Measurements from ENCODE around the gene PPP6R2.
"Not testable (repeated sequence)": the region's sequence is repeated elsewhere in the genome, so short reads cannot be mapped to it uniquely, and the experiment has no call there.

The PPP6R2 gene

DNA sequence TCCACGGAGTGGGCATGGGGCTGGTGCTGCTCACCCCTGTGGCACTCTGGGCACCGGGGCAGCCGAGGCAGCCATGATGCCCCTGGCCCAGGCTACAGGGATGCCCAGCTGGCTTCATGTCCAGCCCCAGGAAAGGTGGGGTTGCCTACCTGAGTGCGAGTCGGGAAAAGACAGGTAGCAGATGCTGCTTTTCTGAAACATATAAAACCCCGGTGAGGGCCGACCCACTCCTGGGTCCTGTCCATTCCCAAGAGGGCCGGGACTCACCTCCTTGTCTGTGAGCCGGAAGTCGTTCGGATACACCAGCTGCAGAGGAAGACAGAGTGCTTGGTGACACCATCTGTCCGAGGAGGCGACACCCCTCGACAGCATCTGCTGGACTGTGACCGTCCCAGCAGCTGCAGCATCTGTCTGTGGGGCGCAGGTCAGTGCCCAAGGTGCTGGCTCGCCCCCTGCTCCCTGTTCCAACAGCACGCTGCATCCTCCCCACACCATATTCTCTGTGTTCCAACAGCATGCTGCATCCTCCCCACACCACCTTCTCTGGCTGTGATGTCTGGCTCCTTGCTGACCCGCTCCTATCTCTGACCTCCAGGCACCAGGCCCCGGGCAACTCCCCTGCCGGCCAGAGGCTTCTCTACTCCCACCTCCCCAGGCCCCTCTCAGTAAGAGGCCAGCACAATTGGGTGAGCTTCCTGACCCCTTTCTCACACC, 24.3 kb upstream of the PPP6R2 start:
- DNase-seq = no peak

- no peak for DNase-seq
Observed at GRCh38 chr22:50319503-50319951, 23.6 kb upstream of the PPP6R2 start.

DNA sequence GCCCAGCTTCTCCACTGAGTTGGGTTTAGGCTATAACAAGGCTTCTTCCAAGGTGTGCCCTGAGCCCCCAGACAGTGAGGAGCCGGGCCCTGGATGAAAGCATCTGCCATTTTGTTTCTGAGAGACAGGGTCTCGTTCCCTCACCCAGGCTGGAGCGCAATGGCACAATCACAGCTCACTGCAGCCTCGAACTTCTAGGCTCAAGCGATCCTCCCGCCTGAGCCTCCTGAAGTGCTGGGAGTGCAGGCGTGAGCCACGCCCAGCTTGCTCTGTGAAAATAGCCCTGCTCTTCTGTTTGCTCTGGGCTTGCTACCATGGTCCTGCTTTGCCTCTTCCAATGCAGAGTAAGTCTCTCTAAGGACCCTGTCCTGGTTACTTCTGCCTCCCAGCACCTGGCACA, 23.0 kb upstream of the PPP6R2 start:
- DNase-seq = no peak

DNA sequence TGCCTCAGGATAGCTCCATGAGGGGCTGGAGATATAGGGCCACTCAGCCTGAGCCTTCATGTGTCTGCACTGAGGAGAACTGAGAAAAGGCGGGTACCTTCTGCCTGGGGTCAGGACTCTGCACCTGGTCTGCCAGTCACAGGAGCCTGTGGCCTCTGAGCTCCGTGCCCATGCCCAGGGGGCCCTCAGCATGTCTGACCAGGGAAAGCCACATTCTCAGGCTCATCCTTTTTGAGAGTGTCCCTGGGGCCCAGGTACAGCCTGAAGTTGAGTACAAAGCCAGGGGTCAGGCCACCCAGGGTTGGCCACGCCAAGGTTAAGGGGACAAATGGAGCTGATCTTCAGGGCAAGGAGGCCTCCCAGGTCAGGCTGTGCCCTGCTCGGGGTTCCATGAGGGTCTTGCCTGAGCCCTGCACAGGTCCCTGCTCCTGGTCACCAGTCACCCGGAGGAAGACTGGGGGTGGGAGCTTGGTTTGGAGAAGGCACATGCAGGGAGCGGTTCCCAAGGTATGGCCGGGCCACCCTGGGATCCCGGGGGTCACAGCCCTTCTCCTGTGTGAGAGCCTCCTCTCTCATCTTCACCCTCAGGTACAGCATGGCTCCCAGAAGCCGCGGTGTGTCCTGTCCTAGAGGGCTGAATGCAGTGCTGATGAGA, 22.3 kb upstream of the PPP6R2 start:
- DNase-seq = no peak

GRCh38 chr22:50322382-50323104, 20.6 kb upstream of the PPP6R2 start:
- not testable (repeated sequence) for DNase-seq

DNA sequence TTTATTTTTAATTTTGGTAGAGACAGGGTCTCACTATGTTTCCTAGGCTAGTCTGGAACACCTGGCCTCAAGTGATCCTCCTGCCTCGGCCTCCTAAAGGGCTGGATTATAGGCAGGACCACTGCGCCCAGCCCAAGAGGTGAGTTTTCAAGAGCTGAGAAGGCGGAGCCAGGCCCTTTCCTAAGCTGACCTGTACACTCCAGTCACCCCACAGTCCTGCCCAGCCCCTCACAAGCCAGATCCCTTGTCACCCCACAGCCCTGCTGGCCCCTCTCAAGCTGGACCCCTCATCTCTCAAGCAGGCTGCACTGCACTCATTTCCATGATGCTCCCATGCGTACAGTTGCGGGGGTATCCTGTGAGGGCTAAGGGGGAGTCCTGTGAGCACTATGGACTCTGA, 19.2 kb upstream of the PPP6R2 start:
- no peak for DNase-seq

DNA sequence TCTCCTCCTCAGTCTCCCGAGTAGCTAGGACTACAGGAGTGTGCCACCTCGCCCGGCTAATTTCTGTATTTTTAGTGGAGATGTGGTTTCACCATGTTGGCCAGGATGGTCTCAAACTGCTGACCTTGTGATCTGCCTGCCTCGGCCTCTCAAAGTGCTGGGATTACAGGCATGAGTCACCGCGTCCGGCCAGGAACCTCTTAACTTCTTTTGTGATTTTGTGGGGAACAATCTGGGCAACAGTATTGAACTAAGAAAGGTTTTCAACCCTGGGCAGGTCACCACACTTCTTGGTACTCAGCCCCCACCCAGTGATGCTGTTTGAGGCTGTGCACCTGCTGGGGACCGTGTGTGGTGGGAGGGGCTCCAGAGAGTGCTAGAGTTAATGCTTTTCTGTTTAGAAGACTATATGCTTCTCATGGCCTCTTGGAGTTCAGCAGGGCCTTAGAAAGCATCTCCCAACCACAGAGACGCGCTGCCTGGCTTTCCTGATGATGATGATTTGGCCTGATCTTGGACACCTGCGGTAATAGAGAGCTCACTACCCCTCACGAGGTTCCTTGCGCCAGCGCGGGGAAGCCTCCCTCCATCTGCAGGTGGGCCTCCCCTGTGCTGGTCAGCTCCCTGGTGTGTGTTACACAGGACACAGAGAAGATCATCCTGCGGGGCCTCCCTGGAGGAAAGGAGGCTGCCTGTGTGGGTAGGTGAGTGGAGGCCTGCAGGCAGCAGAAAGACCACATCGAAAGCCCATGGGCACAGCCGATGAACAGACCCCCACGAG, 17.5 kb upstream of the PPP6R2 start:
- no peak for DNase-seq

GRCh38 chr22:50326225-50326955, 16.7 kb upstream of the PPP6R2 start:
- no peak for DNase-seq

DNA sequence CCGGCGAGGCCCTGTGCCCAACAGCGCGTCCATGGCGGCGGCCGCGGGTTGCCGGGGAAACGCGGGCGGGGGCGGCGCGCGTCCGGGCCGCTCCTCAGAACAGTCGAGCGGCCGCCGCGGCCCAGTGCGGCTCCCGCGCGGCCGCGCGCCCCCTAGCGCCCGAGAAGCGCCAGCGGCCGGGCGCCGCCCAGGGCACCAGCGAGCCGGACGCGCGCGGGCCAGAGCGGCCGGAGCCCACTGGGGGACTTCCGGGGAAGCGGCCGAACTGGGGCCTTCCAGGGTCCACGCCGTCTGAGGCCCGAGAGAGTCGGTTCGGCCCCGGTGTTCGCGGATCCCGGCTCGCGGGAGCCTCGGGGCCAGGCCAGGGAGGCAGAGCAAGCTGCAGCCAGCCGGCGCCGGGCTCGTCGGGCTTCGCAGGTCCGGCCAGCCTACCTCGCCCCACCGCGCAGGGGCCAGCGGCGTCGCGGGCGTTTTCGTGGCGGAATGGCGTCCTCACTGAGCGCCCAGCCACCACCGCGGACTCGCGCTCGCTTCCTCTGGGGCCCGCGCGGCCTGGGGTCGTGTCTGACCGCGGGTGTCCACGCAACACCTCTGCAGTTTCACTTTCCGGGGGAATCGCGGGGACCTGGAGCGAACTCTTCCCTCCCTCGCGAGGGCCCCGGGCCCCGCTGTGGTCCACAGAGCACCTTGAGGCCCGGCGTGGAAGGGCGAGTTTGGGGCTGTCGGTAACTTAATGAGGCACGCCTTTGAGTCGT, 16.0 kb upstream of the PPP6R2 start, which contains the start of gene DENND6B:
Gene DENND6B (minus strand): TSS at position 57 of the 755 bp plus-strand sequence. CDS start 24 bp downstream, at position 33.
- peak; percentile 28 to 73 (median 48) for DNase-seq

DNA sequence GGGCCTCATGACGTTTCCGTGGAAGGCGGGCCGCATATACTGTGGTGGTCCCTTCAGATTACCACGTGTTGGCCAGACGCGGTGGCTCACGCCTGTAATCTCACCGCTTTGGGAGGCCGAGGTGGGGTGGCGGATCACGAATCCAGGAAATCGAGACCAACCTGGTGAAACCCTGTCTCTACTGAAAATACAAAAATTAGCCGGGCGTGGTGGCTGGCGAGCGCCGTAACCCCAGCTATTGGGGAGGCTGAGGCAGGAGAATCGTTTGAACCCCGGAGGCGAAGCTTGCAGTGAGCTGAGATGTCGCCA, 15.5 kb upstream of the PPP6R2 start:
- DNase-seq = no peak

DNA sequence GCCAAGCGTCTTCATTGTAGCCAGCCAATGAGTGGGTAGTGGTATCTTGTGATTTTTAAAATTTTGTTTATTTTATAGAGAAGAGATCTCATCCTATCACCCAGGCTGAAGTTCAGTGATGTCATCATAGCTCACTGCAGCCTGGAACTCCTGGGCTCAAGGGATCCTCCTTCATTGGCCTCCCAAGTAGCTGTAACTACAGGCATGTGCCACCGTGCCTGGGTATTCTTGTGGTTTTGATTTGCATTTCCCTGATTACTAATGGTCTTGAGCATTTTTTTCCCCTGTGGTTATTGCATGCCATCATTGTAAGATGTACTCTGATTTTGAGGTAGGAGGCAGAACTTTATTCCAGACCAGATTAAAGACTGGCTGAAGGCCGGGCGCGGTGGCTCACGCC, 13.9 kb upstream of the PPP6R2 start:
- no peak for DNase-seq

GRCh38 chr22:50334433-50334832, 8.7 kb upstream of the PPP6R2 start:
- not testable (repeated sequence) for DNase-seq

GRCh38 chr22:50337262-50338041, 5.7 kb upstream of the PPP6R2 start:
- DNase-seq = no peak

GRCh38 chr22:50338042-50338573, 5.0 kb upstream of the PPP6R2 start:
- DNase-seq = no peak

GRCh38 chr22:50338860-50339462, 4.2 kb upstream of the PPP6R2 start:
- no peak for DNase-seq

DNA sequence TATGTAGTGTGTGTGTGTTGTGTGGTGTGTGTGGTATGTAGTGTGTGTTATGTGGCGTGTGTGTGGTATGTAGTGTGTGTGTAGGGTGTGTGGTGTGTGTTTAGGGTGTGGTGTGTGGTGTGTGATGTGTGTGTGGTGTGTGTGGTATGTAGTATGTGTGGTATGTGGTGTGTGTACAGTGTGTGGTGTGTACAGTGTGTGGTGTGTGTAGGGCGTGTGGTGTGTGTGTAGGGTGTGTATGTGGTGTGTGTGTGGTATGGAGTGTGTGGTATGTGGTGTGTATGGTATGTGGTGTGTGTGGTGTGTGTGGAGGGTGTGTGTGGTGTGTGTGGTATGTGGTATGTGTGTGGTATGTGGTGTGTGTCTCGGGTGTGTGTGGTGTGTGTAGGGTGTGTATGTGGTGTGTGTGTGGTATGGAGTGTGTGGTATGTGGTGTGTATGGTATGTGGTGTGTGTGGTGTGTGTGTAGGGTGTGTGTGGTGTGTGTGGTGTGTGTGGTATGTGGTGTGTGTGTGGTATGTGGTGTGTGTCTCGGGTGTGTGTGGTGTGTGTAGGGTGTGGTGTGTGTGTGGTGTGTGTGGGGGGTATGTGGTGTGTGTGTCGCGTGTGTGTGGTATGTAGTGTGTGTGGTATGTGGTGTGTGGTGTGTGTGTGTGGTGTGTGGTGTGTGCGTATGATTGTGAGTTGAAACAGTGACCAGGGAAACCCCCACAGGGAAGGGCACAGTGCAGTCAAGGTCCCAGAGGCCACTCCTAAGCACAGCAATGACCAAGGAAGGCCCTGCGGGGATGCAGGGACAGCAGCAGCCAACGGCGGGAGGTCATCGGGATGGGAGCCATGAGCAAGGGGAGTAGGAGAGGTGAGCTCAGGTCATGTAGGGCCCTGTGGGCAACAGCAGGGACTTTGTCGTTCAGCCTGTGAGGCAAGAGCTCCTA, 2.9 kb upstream of the PPP6R2 start:
- DNase-seq = no peak

DNA sequence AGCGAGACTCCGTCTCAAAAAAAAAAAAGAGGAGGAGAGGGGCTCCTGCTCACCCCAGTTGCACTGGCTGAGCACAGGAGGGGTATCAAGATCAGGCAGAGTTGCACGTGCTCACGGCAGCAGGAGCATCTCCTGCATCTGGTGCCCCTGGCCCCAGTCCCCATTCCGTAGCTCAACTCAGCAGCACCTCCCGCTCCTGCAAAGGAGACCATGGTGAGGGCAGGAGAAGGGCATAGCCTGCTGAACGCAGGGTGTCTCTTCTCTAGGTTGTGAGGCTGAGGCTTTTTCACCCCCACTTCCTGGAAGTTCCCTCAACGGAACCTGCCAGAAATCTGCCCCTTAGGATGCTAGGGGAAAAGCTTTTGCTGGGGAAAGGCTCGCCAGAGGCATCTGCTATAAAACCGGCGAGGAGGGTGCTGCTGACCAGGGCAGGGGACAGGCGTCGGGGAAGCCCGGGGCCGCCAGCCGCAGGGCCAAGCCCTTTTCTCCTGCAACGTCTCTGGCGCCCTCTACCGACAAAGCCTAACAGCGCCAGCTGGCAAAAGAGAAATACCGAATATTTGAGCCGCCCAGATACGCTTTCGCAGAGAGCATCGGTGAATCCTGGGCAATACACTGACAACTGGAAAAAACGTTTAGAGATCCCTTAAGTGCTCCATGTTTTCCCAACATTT, 1.0 kb upstream of the PPP6R2 start:
- peak; percentile 72 to 92 (median 80) for DNase-seq

DNA sequence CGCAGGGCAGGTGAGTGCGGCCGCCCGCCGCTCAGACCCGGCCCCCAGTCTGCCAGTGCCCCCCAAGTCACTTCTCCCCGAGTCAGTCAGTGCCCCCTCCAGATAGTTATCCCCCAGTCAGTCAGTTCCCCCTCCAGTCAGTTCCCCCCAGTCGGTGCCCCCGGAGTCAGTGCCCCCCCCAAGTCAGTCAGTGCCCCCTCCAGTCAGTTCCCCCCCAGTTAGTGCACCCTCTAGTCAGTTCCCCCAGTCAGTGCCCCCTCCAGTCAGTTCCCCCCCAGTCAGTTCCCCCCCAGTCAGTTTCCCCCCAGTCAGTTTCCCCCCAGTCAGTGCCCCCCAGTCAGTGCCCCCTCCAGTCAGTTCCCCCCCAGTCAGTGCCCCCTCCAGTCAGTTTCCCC, 411 bp downstream of the PPP6R2 start:
- DNase-seq = no peak

Data from stimulated activated naive CD4-positive, alpha-beta T cell (primary cell).